Smooth muscle cell (in vitro differentiated cells): ENCODE measurements around the gene SBF2. TPM values are rescaled to one million over a fixed set of nuclear protein-coding genes. Genes with fewer than 3 reads are reported as not detected.
A peak's percentile ranks its signal among the peaks of the same experiment; 100 is the strongest.

Experiments
- DNase-seq: peaks from one replicate; lab custom pipeline; 2025; ENCODE audit not compliant: unreplicated experiment; lab: John Stamatoyannopoulos, UW
- H2AFZ ChIP-seq: fragments of 200-600 bp; sonication (generic); 2 replicates; pipeline ENCODE4 v1.6.0; 2016; ENCODE audit warnings: antibody characterized with exemption, low read depth, mild to moderate bottlenecking
- H3F3A ChIP-seq: fragments of 200-600 bp; sonication (generic); 2 replicates; pipeline ENCODE4 v1.6.0; 2017; ENCODE audit warnings: antibody characterized with exemption, low read depth
- H3K27ac ChIP-seq: fragments of 200-600 bp; sonication (generic); 2 replicates; pipeline ENCODE4 v1.5.1; 2016; ENCODE audit warnings: low read depth, mild to moderate bottlenecking
- H3K27me3 ChIP-seq: fragments of 200-600 bp; sonication (generic); 2 replicates; pipeline ENCODE4 v1.6.1; 2016; ENCODE audit warnings: low read depth, mild to moderate bottlenecking
- H3K36me3 ChIP-seq: fragments of 200-600 bp; sonication (generic); 2 replicates; pipeline ENCODE4 v1.5.1; 2016; ENCODE audit warnings: low read depth
- H3K4me1 ChIP-seq: fragments of 200-600 bp; sonication (generic); 2 replicates; pipeline ENCODE4 v1.5.1; 2016; ENCODE audit warnings: low read depth
- H3K4me2 ChIP-seq: fragments of 200-600 bp; sonication (generic); 2 replicates; pipeline ENCODE4 v1.6.0; 2016; ENCODE audit warnings: mild to moderate bottlenecking
- H3K4me3 ChIP-seq: fragments of 200-600 bp; sonication (generic); 2 replicates; pipeline ENCODE4 v1.5.1; 2016; ENCODE audit warnings: mild to moderate bottlenecking
- H3K79me2 ChIP-seq: fragments of 200-600 bp; sonication (generic); 2 replicates; pipeline ENCODE4 v1.6.0; 2016; ENCODE audit warnings: low read depth, mild to moderate bottlenecking
- H3K9ac ChIP-seq: fragments of 200-600 bp; sonication (generic); 2 replicates; pipeline ENCODE4 v1.6.0; 2016; ENCODE audit warnings: low read depth
- H3K9me3 ChIP-seq: fragments of 200-600 bp; sonication (generic); replicated peaks from 2 replicates; pipeline ENCODE4 v1.5.1; 2016; ENCODE audit warnings: low read depth
- H4K20me1 ChIP-seq: fragments of 200-600 bp; sonication (generic); 2 replicates; pipeline ENCODE4 v1.6.0; 2016; ENCODE audit warnings: low read depth
- CTCF ChIP-seq: fragments of 200-600 bp; sonication (generic); IDR thresholded peaks from 2 replicates; pipeline ENCODE4 v1.5.1; 2017; ENCODE audit warnings: borderline replicate concordance, mild to moderate bottlenecking, antibody characterized with exemption; ENCODE audit not compliant: insufficient read depth, poor library complexity, severe bottlenecking
- WGBS: methylation state at CpG from one replicate; pipeline ENCODE4 v1.1.7; 2016; ENCODE audit warnings: low lambda C conversion rate; 5-methylcytosine and 5-hydroxymethylcytosine counted together
- polyA plus RNA-seq: library from polyadenylated mRNA; unstranded; fragments of >200 nt; fragmentation: Nextera tagmentation; extraction: Ambion mirVana; gene quantifications from 2 replicates; pipeline ENCODE4 v1.2.1, GENCODE V29; 2016
- total RNA-seq: library from RNA; depleted of rRNA; stranded (reverse); fragments of >200 nt; gene quantifications from 2 replicates; pipeline ENCODE4 v1.2.3, GENCODE V29; 2014

SBF2 gene
- total and polyA plus RNA-seq, 2 experiments from 2014 or later = 19.0 to 80.7 TPM

GRCh38 chr11:10317151-10317755 is 23.2 kb upstream of the SBF2 start:
- Histone ChIP-seq H2AFZ (peak overlapping the region; percentile 72), H3K27me3 (no peaks in the 10 kb centered on the region), H3K4me2 (no peak overlapping the region), H3F3A (no peaks in the 10 kb centered on the region), H3K4me1 (peaks cover 25% of the 10 kb centered on the region), H3K27ac (no peak overlapping the region), H3K36me3 (no peaks in the 10 kb centered on the region), H3K9me3 (no peaks in the 10 kb centered on the region), H3K9ac (no peak overlapping the region), H3K4me3 (no peak overlapping the region), H4K20me1 (no peaks in the 10 kb centered on the region), H3K79me2 (no peaks in the 10 kb centered on the region)
- 91% methylated on average over 4 of the region's 4 CpGs for WGBS
- no peak for DNase-seq
- TF ChIP-seq CTCF = no peak

- Histone ChIP-seq H2AFZ (no peak overlapping the region), H4K20me1 (no peaks in the 10 kb centered on the region), H3K36me3 (no peaks in the 10 kb centered on the region), H3K9me3 (no peaks in the 10 kb centered on the region), H3K9ac (no peak overlapping the region), H3K27me3 (no peaks in the 10 kb centered on the region), H3F3A (no peaks in the 10 kb centered on the region), H3K79me2 (no peaks in the 10 kb centered on the region), H3K27ac (no peak overlapping the region), H3K4me1 (peaks cover 25% of the 10 kb centered on the region), H3K4me2 (no peak overlapping the region), H3K4me3 (no peak overlapping the region)
- no peak for DNase-seq
- no peak for TF ChIP-seq CTCF
- 95% methylated on average over 6 of the region's 6 CpGs for WGBS
Measured at GRCh38 chr11:10315083-10315482, 21.1 kb upstream of the SBF2 start.

- no peak for TF ChIP-seq CTCF
- H3K27me3 ChIP-seq = no peaks in the 10 kb centered on the region
- no peak overlapping the region for H2AFZ ChIP-seq
- no peak for DNase-seq
- H3K4me1 ChIP-seq = peaks cover 25% of the 10 kb centered on the region
- no peak overlapping the region for H3K27ac ChIP-seq
- no peaks in the 10 kb centered on the region for H4K20me1 ChIP-seq
- 79% methylated on average over 8 of the region's 8 CpGs for WGBS
- H3K79me2 ChIP-seq = no peaks in the 10 kb centered on the region
- no peak overlapping the region for H3K4me3 ChIP-seq
- no peak overlapping the region for H3K9ac ChIP-seq
- H3K4me2 ChIP-seq = no peak overlapping the region
- no peaks in the 10 kb centered on the region for H3F3A ChIP-seq
- H3K36me3 ChIP-seq = no peaks in the 10 kb centered on the region
- H3K9me3 ChIP-seq = no peaks in the 10 kb centered on the region
Measured at GRCh38 chr11:10314199-10315072, 20.4 kb upstream of the SBF2 start.

GRCh38 chr11:10311802-10312201 is 17.8 kb upstream of the SBF2 start:
- no peak for TF ChIP-seq CTCF
- Histone ChIP-seq H3K27me3 (no peaks in the 10 kb centered on the region), H2AFZ (no peak overlapping the region), H3K9me3 (no peaks in the 10 kb centered on the region), H3K36me3 (no peaks in the 10 kb centered on the region), H4K20me1 (peaks cover 3% of the 10 kb centered on the region), H3K4me1 (peaks cover 20% of the 10 kb centered on the region), H3K27ac (no peak overlapping the region), H3K4me3 (no peak overlapping the region), H3K4me2 (no peak overlapping the region), H3K9ac (no peak overlapping the region), H3F3A (peaks cover 6% of the 10 kb centered on the region), H3K79me2 (no peaks in the 10 kb centered on the region)
- WGBS = 85% methylated on average over 2 of the region's 2 CpGs
- DNase-seq = no peak
